GM10266 (cell line): ENCODE data around the gene IL17RA.

ENCODE experiments used
- DNase-seq: peaks from one replicate; pipeline ENCODE4 v3.0.0; 2012; ENCODE audit errors: extremely low spot score
- CTCF ChIP-seq: IDR thresholded peaks from 2 replicates; pipeline ENCODE4 v1.5.1; 2012; ENCODE audit warnings: mild to moderate bottlenecking, low read depth; ENCODE audit not compliant: control insufficient read depth, insufficient read depth; ENCODE audit errors: missing control alignments

IL17RA gene

GRCh38 chr22:17106785-17107546, 22.2 kb downstream of the IL17RA start:
- DNase-seq, result no peak
- no peak for TF ChIP-seq CTCF

GRCh38 chr22:17107547-17107810, 22.7 kb downstream of the IL17RA start:
- TF ChIP-seq CTCF, result no peak
- DNase-seq, result no peak

GRCh38 chr22:17108256-17109112, 23.7 kb downstream of the IL17RA start:
- no peak for DNase-seq
- no peak for TF ChIP-seq CTCF

- DNase-seq, result no peak
- TF ChIP-seq CTCF, result no peak
These were observed 24.5 kb downstream of the IL17RA start for GRCh38 chr22:17109113-17109865.

- no peak for DNase-seq
- no peak for TF ChIP-seq CTCF
These were observed 25.2 kb downstream of the IL17RA start for GRCh38 chr22:17109976-17110375.

- no peak for TF ChIP-seq CTCF
- no peak for DNase-seq
These were observed 26.2 kb downstream of the IL17RA start for GRCh38 chr22:17110791-17111550.
